SW 1271 (cell line): ENCODE results near the gene DCAF7.
A peak's percentile ranks its signal among the peaks of the same experiment; 100 is the strongest.

Source experiments
- DNase-seq, 2 experiments: peaks; one replicate each; lab custom pipeline; 2025; lab: John Stamatoyannopoulos, UW

DCAF7 gene

DNA sequence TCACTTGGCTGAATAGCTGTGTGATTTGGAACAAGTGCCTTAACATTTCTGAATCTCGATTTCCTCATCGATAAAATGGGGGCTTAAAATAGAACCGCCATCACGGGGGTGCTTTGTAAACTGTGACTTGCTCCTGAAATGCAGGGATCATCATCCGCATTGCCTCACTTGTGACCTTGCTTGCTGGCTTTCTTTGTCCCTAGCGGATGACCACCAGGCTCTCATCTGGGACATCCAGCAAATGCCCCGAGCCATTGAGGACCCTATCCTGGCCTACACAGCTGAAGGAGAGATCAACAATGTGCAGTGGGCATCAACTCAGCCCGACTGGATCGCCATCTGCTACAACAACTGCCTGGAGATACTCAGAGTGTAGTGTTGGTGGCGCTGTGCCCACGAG lies 38.5 kb downstream of the DCAF7 start:
- DNase-seq: no peak

DNA sequence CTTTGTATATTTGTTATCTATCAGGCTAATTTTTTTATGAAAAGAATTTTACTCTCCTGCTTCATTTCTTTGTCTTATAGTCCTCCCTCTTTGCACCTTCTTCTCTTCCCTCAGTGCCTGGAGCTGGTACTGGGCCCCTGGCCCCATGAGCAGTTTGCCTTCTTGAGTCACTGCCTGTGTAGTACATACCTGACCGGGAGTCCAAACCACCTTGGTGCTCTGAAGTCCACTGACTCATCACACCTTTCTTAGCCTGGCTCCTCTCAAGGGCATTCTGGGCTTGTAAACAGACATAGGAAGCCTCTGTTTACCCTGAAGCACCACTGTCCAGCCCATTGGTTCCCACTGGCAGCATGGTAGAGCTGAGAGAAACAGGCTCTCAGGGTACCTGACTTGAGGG lies 39.4 kb downstream of the DCAF7 start:
- DNase-seq: no peak

DNA sequence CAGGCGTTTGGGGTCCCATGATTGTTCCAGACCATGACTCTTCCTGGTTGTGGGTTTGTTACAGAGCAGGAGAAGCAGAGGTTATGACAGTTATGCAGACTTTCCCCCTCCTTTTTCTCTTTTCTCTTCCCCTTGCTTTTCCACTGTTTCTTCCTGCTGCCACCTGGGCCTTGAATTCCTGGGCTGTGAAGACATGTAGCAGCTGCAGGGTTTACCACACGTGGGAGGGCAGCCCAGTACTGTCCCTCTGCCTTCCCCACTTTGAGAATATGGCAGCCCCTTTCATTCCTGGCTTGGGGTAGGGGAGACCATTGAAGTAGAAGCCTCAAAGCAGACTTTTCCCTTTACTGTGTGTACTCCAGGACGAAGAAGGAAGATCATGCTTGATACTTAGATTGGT lies 42.5 kb downstream of the DCAF7 start:
- DNase-seq: no peak

DNA sequence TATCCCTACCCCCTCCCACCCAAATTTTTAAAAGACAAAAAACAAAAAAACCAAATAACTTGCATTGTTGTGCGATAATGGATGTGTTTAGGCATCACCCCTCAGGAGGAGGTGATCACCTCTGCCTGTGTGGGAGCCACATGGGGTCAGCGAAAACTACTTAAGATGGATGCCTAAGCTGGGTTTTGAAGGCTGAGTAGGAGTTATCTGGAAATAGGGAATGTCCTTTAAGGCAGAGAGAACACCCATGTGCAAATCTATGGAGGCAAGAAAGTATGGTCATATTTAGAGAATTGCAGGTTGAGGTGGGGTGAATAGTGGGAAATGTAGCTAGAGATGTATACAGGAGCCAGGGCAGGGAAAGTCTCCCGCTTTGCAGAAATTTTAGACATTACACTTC lies 44.9 kb downstream of the DCAF7 start:
- no peak for DNase-seq

DNA sequence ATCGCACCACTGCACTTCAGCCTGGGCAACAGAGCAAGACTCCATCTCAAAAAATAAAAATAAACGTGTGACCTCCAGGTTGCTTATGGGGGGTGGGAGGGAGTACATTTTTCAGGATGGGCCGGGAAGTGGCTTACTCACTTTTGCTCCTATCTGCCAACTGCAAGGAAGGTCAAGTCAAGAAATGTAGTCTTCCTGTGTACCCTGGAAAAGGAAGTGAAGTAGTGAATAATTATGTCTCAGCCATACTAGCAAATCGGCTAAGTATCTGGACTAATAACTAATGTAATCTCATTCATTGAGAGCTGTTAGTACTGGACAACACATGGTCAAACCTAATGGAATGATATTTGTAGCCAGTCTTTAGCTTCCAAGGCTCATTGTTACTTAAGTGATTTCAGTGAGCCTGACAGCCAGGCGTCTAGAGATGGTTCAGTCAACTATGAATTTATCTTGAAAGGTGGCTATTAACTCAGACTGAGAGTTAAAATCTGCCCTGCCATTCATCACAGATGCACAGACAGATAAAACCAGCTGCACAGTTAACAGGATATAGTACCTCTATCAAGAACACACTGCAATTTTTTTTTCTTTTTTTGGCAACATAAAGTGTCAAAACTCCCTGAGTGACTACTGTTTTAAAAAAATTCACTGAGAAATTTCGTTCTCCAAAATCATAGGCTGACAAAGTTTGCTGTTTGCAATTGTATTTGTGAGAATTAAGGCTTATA lies 46.7 kb downstream of the DCAF7 start:
- no peak for DNase-seq

DNA sequence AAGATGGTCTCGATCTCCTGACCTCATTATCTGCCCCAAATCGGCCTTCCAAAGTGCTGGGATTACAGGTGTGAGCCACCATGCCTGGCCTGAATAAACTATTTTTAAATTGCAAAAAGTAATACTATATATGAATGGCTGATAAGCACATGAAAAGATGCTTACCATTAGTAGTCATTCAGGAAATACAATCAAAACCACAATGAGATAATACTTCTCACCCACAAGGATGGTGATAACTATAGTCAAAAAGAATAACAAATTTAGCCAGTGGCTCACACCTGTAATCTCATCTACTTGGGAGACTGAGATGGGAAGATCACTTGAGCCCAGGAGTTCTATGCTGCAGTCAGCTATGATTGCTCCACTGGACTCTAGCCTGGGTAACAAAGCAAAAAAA lies 48.0 kb downstream of the DCAF7 start:
- DNase-seq: no peak

DNA sequence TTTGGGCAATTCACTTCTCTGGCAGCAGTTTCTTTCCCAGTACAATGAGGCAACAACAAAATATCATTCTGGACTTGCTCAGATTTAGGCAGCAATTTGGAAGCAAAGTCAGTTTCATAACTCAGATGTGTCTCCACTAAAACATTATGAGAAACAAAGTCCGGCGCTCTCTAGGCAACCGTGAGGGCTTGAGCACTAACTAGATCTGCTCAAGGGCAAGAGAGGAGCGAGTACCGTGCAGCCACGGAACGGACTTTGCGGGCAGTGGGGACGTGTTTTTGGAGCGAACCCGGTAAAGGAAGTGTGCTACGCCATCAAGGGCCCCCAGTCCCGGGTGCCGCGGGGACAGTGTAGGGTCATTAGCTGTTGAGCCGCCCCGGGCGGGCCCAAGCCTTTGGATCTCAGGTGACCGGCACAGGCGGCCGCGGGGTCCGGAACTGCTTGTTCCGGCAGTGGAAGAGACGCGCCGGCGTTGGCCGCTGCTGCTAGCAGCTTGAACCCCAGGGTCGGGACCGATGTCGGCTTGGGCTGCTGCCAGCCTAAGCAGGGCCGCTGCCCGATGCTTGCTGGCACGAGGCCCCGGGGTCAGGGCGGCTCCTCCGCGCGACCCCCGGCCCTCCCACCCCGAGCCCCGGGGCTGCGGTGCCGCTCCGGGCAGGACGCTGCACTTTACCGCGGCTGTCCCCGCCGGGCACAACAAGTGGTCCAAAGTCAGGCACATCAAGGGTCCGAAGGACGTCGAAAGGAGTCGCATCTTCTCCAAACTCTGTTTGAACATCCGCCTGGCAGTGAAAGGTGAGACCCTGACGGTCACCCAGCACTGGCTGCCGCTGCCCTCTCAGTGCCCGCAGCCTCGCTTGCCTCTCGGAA lies 50.5 kb downstream of the DCAF7 start, which contains the start of gene TACO1:
TSS of gene TACO1 (plus strand) at position 327 of the 870 bp plus-strand sequence. CDS start at position 516, 189 bp downstream.
- peak; percentile 30 to 76 for DNase-seq

DNA sequence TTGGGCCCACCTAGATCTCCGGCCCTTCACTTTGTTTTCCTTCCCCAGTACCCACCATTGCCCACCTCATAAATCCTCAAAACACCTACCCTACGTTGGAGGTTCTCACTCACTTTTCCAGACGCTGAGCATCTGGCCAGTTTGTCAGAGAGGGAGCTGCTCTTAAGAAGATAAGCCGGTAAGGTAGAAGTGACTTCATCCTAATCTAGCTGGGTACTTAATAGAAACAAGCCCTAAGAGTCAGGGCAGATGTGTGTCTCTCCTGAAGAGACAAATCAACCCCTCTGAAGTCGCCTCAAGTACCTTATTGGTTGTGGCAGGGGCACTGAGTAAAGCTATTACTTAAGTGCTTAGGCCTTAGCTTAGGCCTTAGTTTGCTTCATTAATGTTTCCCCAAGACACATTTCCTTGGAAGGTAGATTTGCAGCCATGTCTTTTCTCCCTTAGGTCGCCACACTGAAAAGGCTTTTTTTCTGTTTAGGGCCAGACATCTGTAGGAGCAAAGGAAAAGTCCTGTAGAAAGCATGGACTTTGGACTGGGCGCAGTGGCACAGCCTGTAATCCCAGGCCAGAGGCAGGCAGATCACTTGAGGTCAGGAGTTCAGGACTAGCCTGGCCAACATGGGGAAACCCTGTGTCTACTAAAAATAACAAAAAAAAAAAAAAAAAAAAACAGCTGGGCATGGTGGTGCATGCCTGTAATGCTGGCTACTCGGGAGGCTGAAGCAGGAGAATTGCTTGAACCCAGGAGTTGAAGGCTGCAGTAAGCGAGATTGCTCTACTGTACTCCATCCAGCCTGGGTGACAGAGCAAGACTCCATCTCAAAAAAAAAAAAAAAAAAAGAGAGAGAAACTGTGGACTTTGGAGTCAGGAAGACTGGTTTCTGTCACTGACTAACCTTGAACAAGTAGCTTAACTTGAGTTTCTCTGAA lies 51.4 kb downstream of the DCAF7 start:
- DNase-seq: no peak

DNA sequence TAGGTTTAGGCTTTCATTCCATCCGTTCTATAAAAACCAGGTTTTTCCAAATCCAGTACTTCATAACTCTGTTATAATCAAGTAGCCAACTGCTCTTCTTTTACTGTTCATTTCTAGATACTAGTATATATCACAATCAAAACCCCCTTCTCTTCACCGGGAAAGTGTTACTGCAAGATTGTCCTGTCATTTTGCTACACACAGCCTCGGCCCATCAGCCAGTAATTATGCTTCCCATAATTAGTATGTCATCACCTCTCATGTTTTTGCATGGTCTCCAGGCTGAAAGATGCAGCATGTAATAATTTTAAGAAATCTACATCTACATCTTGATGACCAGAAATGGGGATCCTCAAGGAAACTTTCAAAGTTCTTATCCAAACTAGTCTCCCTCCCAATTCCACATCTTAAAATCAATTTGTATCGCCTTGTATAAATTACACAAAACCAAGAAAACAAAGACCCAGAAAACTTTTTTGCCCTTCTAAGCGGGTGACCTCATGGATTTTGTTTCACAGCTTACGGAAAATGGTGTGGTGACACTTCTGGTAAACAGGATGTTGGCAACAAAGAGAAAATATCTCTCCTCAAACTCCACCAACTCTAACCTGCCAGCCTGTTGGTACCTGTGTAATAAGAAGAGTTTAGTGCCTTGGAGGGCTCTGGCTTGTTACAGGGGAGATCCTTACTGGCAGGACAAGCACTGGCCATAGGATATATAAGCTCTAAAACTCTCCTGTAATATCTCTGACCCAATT lies 59.7 kb downstream of the DCAF7 start:
- DNase-seq: no peak

DNA sequence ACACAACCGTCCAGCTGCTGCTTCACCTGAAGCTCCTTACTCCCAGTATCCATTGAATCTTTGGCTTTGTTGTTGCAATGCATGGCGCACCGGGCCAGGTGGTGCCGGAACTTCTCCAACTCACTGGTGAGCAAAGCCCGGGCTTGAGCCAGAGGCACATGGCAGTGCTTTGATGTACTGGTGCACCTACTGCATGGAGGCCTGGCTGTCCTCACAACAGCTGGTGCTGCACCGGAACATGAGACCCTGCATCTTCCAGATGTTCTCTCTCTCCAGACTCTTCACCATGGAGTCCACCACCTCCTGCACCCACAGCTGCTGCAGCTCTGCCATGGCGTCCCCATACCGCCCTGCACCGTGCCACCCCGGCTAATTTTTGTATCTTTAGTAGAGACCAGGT lies 60.6 kb downstream of the DCAF7 start:
- DNase-seq: no peak

DNA sequence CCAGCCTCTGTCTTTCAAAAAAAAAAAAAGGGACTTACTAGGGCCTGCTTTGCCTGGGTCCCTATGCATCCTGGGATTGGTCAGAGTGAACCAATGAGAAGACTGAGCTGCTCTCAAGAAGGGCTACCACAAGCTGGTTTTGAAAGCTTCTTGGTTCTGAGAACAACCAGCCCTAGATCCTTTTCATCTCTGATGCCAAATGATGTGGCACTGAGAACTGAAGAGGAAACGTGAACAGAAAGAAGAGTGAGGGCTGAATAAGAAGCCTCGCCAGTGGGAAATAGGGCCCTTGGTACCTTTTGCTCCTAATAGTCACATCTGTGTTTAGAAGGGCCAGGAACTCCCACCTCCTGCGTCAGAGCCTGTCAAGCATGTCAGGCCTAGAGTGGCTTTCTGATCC lies 61.1 kb downstream of the DCAF7 start:
- DNase-seq: no peak

DNA sequence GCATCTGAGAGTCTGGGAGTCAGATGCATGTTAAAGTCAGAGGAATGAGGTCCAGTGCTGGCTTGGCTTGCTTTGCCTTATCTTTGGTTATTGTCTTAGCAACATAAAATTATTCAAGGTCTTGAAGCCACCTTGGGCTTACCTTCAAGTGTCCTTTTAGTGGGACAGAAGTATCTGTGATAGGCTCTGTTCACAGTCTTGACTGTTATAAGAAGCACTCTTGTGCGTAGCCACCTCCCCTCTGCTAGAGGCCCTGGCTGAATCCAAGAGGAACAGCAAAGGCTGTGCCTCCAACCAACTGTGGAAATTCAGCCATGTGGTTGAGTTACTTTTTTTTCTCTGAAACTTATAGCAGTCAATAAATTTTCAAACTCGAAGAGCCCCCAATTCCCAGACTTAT lies 63.4 kb downstream of the DCAF7 start:
- DNase-seq: no peak

DNA sequence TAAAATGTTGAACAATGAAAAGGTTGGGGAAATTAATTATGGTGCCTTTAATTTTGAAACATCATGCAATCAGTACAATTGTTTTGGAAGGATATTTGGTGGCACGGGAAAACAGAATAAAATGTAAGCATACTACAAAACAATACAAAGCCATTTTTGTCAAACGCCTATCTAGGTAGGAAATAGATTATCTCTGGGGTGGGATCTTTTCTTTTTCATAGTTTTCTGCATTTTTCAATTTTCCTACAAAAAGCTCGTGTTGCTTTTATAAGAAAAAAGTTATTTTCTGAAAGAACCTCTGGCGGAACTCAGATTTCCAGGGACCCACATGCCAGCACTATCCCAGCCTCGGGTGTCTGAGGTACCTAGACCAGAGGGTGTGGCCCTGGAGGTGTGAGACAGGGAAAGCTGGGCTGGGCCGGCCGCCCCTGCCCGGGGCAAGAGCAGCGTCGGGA lies 71.0 kb downstream of the DCAF7 start:
- DNase-seq: no peak

DNA sequence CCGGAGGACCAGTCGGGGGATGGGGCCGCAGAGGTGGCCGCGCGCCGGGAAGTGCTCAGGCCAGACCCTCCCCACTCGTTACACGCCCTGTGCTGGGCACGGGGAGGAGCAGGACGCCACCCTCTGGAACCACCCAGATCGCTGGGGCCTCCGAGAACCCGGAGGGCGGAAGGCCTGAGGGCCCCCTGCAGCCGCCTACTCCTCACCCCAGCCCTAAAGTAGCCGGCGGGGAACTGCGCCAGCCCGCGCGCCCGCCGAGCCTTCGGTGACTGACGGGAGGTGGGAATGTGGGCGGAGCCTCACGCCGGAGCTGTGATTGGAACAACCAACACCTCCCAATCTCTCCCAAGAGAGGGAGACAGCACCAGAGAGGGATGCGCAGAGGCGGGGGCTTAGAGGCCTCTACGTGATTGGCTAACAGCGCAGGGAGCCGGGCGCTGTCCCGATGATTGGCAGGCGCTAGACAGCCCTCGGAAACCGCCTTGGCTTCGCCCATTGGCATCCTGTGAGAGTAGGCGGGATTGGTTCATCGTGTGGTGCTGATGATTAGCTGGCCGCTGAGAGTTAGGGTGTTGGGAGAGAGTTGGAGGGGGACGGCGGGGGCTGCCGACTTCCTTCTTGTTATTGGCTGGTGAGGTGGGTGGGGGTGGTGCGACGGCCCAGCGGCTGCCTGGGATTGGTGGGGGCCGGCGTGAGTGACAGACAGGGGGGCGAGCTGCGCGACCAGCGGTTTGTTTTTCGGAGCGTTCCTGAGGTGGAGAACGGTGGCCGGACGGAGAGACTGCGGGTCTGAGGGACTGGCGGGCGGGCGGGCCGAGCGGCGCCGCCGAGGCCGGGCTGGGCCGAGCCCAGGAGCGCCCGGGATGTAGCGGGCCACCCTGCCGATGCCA lies 71.7 kb downstream of the DCAF7 start, which contains the start of gene MAP3K3:
TSS of gene MAP3K3 (plus strand) at position 734 of the 890 bp plus-strand sequence. CDS start 343 bp downstream, outside the sequence.
- DNase-seq: peak; percentile 98 to 100

DNA sequence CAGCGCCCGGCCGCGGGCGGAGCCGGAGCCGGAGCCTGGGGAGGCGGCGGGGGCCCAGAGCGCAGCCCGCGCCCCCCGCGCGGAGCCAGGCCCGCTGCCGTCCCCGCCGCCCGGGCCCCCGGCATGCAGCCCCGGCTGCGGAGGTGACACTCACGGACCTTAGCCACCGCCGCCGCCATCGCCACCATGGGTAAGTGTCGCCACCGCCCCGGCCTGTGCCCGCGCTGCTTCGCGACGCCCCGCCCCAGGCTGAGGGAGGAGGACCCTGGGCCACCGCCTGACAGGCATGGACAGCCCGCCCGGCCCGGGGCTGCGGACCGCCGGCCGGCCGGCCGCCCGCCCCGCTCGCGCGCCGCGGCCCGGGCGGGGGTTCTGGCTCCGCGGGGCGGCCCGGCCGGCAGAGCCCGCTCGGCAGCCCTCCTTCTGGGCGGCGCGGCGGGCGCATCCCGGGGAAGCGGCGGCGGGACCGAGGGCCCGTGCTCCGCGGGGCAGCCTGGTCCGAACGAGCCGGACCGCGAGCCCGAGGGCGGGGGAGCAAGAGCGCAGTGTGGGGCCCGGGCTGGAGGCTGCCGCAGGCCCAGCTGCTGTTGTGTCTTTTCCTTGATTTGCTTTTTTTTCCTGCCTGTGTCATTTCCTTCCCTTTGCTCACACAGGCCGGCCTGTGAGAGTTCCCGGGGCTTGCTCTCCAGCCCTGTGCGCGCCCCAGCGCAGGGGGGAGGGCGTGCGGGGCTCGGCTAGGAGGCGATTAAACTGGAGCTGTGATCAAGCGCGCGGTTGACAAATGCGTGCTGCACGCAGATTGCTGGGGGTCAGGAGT lies 72.5 kb downstream of the DCAF7 start:
- peak in 1 of 2 experiments; percentile 38 for DNase-seq

DNA sequence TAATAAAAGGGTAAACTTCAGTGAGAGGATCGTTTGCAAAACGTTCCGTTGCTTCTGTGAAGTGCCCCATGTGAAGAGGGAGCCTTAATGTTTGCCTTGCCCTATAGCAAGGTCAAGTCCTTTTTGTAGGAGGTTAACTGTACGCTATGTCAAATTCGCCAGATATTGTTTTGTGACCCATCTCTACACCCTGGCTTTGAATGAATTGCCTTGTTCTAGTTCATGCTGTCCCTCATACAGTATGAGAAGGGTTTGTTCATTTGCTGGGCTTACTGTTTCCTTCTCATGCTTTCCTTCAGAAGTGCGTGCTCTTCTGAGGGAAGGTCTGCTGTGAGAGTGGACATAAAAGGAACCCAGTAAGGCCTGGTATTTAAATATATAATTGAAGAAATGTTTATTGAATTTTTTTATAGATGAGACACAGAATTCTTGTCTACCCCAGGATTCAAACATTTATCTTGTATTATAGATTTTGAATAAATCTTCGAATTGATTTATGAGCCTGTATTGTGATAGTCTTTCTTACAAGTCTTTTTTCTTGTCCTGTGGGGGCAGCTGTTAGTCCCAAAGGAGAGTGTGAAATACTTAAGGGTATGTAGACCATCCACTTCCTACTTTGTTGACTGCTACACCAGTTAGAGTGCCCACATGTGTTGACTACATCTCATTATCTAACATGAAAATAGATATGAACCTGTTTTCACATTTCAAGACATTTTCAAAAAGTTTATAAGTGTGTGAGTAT lies 73.7 kb downstream of the DCAF7 start:
- DNase-seq: no peak

DNA sequence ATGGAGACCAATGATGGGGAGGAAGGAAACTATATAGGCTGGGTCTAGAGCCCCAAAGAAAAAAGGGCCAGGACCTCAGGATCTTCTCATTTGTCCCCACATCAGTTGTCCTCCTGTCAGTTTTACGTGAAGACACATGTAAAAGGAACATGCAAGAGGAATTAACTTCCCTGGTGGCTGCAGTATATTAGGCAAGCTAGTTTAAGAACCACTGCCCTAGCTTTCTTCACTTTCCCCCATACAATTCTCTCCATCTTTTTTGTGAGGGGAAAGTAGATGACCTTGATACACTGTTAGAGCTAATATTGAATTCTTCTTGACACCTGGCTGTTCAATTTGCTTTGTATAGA lies 74.2 kb downstream of the DCAF7 start:
- no peak for DNase-seq

DNA sequence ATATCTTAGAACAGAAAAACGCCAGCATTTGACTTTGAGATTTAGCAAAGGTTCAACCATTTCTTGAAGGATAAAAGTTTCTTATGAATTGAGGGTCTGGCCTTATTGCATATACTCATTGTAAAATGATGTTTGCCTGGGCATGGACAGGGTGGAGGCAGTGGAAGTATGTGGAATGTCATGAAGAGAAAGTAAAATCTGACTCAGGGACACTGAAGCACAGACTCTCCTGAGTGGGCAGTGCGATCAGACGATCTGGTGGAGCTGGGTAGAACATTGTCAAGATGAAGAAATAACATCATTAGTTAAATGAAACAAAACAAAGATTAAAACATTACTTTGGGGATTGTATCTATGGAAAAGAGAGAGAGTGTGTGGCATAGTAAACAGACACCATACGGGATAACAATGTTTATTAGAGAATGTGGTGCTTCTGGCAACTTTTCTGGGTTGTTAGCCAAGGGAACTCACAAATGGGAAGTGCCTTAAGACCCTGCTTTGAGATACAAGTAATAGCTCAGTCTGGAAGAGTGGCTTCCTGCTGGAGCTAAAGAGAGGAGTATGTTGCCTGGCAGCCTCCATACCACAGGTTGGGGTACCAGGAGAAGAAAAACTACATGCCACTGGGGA lies 76.4 kb downstream of the DCAF7 start:
- no peak for DNase-seq
